ENCODE results near the gene TMIE. TPM values are rescaled to one million over a fixed set of nuclear protein-coding genes. Genes with fewer than 3 reads are reported as not detected.
"Not testable (repeated sequence)": the region's sequence is repeated elsewhere in the genome, so short reads cannot be mapped to it uniquely, and the experiment has no call there.

Gene TMIE
- total RNA-seq, 1 donor from 2014 or later: 2.5 TPM

DNA sequence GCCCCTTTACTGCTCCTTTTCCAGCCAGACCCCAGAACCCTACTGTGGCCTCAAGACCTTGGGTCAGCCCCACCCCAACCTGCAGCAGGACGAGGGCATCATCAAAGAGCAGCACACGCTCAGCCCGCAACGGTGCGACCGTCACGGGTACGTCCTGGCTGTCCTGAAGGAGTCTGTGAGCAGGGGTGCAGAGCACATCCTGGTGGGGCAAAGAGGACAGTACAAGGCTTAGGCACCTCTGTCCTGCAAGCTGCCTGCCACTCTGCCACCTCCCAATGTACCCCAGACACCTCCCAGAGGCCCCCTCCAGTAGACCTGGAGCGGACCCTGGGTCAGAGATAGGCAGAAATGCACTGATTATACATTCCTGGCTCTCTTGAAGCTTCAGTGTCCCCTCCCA, 15.7 kb upstream of the TMIE start:
- DNase-seq: no peak

DNA sequence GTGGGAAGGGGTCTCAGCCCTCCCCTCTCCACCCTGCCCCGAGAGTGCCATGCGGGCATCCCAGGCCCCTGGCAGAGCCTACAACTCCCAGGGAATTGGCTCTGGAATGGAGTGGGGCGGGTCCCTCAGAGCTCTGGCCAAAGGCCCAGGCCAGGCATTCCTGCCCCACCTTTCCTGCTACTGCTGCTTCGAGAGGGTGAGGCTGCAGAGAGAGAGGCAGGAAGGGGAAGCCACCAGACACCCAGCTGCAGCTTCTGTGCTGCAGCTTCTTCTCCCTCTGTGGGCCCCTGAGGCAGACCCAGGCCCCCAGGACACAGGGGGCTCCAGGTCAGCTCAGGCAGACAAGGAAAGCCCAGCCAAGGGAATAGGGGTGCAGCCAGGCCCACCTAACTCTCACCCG, 10.4 kb upstream of the TMIE start:
- DNase-seq: no peak

DNA sequence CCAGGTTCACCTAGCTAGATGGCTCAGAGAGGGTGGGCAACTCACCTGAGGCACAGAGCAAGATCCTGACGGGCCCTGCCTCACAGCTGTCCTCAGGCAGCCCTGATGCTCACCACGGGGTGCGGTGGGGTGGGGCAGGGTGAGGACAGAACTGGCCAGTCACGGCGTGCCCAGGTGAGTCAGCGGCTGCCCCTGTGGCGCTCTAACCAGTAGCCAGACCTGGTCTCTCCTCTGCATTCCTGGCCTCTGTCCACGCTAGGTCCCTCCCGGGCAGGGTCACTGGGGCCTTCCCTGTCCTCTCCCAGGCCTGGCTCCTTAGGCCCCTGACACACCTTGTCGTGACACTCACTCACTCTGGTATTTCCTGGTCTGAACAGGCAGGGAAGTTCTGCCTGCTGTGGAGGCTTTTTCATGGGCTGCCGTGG, 8.6 kb upstream of the TMIE start:
- no peak for DNase-seq

DNA sequence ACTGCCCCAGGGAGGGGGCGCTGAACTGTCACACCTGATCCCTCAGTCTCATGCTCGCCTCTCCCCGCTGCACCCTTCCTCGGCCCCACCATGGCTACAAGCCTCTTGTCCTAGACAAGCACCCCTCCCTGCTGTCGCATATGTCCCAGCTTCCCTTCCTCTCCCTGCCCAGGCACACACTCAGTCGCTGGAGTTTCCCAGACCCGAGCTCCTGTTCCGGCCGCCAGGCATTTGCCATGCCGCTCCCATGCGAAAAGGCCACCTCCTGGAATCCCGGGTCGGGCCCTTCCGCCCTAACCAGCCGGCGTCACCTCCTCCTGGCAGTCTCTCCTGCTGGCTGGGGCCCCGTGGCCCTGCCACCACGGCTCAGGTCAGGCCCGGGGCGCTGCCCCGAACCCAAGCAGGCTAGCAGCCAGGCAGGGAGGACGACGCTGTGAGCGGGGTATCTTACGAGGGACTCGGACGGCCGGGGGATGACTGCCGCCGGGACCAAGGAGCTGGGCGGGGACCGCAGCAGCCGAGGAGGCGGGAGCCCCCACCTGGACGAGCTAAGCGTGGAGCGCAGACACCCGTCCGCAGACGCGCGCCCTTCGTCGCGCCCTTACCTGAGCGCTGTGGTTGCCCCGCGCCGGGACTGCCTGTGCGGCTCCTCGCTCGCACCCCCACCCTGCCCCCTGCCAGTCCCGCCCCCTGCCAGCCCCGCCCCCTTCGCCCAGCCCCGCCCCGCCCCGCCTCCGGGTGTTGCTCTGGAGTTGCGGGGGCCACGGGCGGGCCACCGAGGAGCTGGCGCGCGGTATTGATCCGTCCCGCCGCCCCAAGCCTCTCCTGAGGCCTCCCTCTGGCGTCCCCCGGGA, 7.9 kb upstream of the TMIE start, which contains the start of gene ALS2CL:
TSS of gene ALS2CL (minus strand) at position 642 of the 854 bp plus-strand sequence. CDS start 4,239 bp downstream, outside the sequence.
- no peak for DNase-seq

DNA sequence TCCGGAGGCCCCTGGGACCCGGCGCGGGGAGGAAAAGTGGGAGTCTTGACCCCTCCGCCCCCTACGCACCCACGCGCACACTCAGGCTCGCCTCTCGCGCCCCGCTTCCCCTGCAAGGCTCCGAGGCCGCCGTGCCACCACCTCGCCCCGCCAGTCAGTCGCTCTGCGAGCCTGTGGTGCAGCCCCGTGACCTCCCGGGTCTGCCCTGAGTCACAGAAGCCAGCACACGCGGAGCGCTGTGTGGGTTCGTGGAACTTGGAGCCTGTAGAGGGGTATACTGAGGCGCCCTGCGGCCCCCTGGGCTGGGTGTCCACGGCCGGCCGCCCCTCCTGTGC, 7.3 kb upstream of the TMIE start:
- DNase-seq: no peak

DNA sequence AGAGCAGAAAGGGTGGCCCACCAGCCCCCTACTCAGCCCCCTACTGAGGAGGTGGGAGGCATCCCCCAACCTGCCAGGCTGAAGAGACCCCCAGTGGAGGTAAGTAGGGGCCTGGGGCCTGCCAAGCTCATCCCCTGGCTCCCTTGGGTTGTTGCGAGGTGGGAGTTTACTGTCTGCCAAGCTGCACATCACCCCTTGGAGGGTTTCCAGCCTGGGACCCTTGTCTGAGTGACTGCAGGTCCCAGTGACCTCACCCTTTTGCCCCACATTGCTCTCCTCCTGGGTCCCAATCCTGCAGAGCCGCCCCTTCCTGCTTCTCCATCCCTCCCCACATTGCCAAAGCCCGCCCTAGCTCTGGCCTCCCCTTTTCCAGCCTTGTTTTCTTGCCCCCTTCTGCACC, 6.7 kb upstream of the TMIE start:
- DNase-seq: no peak

DNA sequence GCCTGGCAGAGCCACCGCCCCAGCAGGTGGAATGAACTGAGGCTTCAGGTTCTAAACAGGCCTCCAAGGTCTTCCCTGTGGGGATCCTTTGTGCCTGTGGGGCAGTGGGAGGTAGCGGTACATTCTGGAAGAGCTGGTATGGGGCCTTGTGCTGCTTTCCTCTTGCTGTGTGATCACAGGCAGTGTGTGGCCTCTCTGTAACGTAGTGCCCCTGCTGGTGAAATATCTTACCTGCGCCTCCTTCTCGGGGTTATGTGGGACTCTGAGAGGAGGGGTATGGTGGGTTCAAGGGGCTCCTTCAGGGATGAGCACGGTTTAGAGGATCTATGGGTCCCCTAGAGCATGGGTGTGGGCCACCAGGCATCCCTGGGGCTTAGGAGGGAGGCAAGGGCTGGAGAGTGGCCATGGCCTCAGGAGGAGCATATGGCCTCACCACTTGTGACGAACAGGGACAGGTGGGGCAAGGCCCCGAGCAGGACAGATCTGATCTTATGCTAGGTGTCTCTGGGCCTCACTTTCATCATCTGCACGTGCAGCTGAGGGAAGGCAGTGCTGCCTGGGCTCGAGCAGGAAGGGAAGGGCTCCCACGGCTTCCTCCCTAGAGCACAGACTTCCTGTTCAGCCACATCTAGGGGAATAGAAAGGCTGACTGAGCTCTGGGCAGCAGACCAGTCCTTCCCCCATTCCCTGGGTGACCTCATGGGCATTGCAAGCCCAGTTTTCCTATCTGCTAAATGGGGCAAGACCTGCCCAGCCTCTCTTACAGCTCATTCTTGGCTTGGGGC, 5.8 kb upstream of the TMIE start:
- DNase-seq: no peak

DNA sequence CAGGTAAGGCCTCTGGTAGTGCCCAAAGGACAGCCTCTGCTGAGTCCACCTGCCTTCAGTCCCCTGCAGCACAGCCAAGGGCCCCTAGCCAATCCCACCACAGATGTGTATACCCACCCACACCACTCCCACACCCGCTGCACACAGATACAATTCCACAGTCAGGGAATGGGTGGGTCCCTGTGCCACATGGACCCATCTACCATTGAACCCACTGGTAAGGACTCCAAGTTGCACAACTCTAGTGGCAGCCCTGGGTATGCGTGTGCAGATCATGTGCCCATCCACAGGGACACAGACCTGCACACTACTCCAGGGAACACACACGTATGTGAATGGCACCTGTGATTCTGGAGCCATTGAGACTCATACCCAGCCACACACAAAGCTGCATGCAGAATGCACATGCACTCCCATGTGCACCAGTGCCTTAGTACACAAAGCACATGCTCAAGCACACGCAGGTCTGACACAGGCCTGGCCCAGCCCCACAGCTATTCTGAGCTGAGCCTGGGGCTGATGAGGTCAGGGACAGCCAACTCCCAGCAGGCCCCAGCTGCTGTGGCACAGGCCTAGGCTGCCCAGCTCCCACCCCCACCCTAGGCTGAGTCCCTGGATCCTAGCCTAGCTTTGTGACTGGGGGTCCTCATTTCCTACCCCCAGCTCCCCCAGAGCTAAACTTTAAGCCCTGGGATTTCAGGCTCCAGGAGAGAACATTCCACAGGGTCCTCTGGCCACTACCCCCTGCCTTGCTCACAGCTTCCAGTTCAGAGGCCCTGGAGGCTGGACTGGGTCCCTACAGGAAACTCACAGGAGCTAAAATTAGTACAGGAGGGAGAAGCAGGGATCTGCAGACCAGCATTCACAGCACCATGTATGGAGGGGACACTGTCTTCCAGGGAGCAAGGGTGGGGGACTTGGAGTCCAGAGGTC, 5.0 kb upstream of the TMIE start:
- DNase-seq: no peak

DNA sequence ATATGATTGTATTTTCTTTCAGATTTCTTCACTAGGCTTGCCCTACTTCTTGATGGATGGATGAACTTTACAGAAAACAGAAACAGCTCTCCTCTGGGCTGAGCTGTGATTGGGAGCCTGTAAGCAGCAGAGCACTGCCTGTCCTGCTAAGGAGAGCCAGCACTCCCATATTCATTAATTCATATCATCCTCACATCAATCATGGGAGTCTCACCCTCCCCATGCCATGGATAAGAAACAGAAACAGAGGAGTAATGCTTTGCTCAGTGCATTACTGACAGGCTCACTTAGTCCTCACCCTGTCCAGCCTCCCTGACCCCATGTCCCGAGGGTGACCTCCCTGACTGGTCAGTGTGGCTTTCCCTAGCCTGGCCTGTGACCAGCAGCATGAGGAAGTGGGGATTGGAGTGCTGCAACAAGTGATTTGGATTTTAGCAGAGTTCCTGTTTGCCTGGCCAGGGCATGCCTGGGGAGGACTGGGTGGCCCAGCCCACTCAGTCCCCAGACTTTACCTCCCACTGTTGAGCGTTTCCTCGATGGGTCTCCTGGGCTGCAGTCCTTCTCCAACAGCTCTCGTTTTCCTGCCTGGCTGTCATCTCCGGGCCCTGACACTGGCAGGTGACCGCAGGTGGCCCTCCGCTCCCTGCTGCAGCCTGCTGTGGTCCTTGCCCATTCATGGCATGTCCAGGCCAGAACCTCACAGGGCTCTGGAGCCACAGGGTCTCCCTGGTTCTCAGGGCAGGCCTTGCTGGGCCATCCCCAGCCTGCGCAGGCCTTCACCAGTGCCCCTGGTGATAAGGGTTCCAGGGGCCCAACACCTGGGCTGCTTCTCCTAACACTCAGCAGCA, 1.3 kb upstream of the TMIE start:
- DNase-seq: no peak

DNA sequence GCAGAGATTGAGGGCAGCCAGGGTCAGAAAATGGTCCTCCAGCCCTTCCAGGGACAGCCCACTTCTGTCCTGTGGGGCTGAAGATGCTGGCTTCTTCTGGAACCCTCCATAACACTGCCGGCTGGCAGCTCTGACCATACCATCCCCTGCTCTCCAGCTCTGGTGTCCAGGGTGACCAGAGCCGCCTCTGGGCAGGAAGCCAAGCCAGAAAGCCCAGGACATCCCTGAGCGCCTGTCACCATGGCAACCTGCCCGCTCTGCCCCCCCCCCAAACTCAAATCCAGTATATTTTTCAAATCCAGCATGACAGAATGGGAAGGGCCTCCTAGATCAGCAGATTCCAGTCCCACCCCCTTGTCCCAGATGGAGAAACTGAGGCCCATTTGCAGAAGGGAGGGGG, 420 bp upstream of the TMIE start:
- DNase-seq: no peak

DNA sequence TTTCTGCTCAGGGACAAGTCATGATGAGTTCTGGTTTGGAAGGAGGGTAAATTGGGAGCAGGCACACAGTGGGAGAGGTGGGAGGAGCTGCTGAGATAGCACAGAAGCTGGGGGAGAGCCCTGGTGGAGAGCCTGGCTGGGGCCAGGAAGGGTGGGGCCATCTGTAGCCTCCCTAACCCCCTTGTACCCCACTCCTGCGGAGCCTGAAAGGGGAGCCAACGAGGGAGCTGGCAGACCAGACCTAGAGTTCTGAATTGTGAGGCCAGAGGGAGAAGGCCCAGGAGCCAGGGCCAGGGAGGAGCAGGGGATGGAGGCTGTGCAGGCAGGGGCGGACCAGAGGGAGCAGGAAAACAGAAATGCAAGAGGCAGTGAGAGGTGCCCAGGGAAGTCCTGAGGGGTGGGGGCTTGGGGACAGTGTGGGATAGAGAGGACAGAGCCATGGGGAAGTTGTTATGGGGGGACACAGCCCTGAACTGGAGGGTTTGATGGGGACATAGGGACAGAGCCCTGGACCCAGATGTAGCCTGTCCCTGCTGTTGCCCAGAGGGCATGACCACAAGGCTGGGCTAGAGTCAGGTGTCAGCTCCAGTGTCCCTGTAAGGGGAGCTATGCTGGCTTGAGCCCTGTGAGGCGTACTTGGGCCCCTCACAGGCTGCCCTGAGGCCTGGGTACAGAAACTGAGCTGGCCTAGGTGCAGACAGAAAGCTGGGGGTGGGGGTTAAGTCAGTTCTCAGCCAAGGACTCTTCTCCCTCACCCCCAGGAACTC, 1.2 kb downstream of the TMIE start:
- DNase-seq: peak; percentile 20

DNA sequence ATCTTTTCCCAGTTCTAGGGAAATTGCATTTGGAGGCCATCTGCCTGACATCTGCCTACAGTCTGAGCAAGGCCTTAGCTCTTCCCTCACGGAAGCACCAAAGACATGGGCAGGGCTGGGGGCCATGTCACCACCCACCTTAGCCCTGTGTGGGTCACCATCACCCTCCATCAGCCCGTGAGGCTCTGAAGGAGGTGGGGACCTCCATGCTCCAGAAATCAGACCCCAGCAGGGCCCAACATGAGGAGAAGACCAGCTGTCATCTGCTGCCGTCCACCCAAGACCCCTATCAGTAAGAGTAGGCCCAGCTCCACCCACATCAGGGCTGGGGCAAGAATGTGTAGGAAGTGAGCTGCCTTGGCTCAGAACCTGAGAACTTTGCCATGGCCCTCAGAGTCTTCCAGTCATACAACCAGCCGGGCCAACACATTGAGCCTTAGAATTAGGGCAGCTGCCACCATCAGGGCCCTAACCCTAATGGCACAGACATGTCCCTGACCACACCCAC, 1.9 kb downstream of the TMIE start:
- no peak for DNase-seq

DNA sequence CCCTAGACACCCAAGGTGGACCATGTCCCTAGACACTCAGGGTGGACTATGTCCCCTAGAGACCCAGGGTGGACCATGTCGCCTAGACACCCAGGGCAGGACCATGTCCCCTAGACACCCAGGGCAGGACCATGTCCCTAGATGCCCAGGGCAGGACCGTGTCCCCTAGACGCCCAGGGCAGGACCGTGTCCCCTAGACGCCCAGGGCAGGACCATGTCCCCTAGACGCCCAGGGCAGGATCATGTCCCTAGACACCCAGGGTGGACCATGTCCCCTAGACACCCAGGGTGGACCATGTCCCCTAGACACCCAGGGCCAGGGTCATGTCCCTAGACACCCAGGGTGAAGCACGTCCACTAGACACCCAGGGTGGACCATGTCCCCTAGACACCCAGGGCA, 3.2 kb downstream of the TMIE start:
- DNase-seq: not testable (repeated sequence)

DNA sequence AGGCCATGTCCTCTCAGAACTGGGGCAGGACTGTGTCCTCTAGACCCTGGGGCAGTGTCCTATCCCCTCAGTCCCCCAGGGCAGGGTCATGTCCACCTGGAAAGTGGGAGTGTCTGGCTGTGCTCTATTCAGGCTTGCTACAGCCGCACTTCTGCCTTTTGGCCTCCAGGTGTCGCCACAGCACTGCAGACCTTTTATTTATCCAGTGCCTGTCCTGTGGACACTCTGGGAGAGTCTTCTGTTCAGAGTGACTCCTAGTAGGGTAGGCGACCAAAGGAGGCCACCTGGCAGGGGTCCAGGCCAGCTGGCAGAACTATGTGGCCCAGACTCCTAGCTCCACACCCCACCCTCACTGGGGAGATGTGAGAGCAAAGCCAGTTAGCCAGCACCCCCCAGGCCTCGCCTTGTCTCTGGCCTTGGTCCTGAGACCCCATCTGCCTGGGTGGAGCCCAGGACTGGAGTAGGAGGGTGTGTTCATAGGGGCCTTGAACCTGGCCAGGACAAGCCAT, 3.9 kb downstream of the TMIE start:
- peak; percentile 57 for DNase-seq

DNA sequence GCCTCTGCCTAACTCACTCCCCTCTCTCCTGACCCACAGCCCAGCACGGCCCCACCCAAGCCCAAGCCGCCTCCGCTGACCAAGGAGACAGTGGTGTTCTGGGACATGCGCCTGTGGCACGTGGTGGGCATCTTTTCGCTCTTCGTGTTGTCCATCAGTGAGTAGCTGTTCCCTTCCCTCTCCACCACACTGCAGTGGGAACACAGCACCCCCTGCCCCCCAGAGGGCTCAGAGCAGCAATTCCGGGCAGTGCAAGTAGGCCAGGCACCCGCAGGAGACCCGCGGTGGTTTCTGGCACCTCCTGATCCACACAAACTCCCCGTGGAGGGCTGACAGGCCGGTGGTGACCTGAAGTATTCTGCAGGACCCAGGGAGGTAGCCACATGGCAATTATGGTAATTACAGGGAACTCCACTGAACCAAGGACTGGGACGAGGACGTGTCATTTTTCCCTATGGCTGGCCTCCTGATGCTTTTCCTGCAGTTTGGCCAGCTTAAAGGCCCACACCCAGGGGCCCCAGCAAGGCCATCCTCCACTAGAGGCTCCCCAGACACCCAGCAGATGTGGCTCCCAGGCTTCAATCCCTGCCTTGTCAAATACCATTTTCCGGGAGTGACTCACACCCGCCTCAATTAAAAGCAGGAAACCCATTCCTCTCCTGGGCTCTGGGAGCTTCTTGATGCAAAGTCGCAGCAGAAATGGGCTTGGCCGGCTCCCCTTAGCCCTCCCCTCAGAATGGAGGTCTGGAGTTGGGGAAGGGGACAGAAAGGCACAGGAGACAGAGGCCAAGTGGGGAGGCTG, 4.8 kb downstream of the TMIE start:
- no peak for DNase-seq

DNA sequence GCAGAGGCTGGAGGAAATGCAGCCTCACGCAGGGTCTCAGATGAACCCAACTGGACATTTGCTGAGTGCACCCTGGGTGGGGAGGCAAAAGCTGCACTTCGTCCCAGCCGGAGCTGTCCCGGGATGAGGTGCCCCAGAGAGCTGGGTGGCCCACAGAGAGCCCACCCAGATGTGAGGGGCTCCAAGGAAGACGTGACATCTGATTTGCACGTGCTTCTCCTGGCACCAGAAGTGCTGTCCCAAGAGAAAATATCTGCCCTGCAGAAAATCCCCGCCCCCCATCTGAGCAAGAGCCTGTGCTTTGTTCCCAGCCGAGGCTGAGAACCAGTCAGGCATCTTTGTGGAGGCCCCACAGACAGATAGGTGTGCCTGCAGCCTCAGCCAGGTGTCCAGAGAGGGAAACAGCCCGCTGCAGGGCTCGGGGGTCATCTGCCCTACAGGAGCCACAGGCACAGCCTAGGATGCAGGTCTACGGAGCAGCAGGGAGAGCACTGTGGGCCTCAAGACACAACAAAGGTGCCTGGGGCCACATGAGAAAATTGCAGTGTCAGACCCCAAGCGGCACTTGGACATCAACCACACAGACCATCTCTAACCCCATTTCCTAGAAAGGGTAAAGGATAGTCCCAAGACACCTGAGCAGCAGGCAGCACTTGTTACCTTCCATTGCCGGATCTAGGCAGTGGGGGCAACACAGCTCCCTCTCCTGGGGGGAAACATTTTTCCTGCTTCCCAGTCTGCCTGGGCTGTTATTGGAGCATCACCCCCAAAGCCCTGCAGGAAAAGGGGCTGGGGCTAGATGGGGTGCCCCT, 5.8 kb downstream of the TMIE start:
- DNase-seq: no peak

DNA sequence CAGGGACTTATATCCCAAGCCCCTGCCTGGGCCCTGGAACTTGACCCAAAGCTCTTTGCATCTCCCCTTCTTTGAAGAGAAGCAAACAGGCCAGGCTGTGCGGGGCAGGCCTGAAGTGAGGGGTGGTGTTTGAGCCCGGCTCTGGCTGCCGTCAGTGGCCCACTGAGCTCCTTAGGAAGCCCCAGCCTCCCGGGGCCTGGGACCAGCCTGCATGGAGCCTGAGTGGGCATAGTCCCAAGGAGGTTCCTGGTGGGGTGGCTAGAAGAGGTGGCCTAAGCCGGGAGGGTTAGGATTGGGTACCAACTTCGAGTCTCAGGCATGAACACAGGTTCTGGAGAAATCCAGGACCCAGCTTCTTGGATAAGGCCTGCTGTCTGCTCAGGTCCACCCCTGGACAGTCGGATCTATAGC, 6.4 kb downstream of the TMIE start:
- no peak for DNase-seq

DNA sequence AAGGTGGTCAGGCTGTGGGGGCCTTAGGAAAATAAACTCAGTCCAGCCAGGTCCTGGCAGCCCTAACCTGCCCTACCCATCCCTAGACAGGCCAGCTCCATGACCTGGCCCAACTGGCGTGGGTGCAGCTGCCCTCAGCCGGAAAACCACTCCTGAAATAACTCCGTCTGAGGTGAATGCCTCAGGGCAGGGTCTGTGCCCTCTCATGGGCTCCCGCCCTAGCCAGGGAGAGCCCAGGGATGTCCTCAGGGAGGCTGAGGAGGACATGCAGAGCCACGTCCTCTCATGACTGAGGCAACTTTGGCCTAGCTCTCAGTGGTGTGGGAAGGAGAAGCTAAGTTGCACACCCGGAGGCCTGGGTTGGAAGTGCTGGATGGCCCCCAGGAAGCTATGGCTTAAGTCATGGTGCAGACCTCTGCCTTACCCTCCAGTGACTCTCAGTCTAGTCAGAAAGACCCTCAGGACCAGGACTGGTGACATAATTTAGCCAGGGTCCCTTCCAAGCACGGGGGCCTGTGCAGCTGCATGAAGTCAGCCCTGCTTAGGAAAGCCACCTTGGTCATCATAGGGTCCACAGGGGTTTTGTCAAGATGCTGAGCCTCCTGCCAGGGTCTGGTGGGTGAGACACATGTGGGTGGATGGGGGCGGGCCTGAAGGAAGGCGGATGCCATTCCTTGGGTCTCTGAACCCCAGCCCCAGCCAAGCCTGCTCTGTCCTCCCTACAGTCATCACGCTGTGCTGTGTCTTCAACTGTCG, 7.4 kb downstream of the TMIE start:
- no peak for DNase-seq

All from occipital lobe (tissue), 2 donors.